PC-9 (cell line): ENCODE data around the gene DDX52. TPM values are rescaled to one million over a fixed set of nuclear protein-coding genes. Genes with fewer than 3 reads are reported as not detected.

Experiments used
- BruUV-seq: library from RNA; stranded (reverse); fragments of 400-500 nt; replicated peaks from 2 replicates; lab custom pipeline; 2021; lab: Mats Ljungman, UMichigan
- CTCF ChIA-PET: fragments of 300-600 bp; sonication (Branson Sonifier 250); formaldehyde crosslinking; loops from one replicate; lab custom pipeline; 2022; ENCODE audit warnings: antibody characterized with exemption; lab: Charles Lee
- POLR2A ChIA-PET: fragments of 300-600 bp; sonication (Branson Sonifier 250); formaldehyde crosslinking; loops from one replicate; lab custom pipeline; 2022; ENCODE audit warnings: antibody characterized with exemption; ENCODE audit not compliant: unreplicated experiment; lab: Charles Lee
- DNase-seq, 2 experiments: peaks; one replicate each; pipeline versions ENCODE4 v3.0.0 to v3.0.0-alpha.2; 2015 to 2022; ENCODE audit warnings: mixed read lengths in 1 of 2
- H2AFZ ChIP-seq: fragments of 200-600 bp; sonication (generic); 2 replicates; pipeline ENCODE4 v1.8.1; 2017; ENCODE audit warnings: antibody characterized with exemption
- H3F3A ChIP-seq: fragments of 200-600 bp; sonication (generic); 2 replicates; pipeline ENCODE4 v1.8.1; 2017; ENCODE audit warnings: antibody characterized with exemption, mild to moderate bottlenecking, low read depth; ENCODE audit not compliant: insufficient read depth
- H3K27ac ChIP-seq: fragments of 200-600 bp; sonication (generic); 2 replicates; pipeline ENCODE4 v1.6.1; 2016; ENCODE audit warnings: mixed run types
- H3K27me3 ChIP-seq: fragments of 200-600 bp; sonication (generic); 2 replicates; pipeline ENCODE4 v1.6.1; 2016; ENCODE audit warnings: low read depth, mixed run types; ENCODE audit not compliant: insufficient read depth
- H3K36me3 ChIP-seq: fragments of 200-600 bp; sonication (generic); 2 replicates; pipeline ENCODE4 v1.6.1; 2016; ENCODE audit warnings: low read depth, mixed run types
- H3K4me1 ChIP-seq: fragments of 200-600 bp; sonication (generic); replicated peaks from 2 replicates; pipeline ENCODE4 v1.6.1; 2016; ENCODE audit warnings: mixed run types; ENCODE audit not compliant: insufficient read depth
- H3K4me2 ChIP-seq: fragments of 200-600 bp; sonication (generic); 2 replicates; pipeline ENCODE4 v1.6.1; 2017; ENCODE audit warnings: mixed run types
- H3K4me3 ChIP-seq: fragments of 200-600 bp; sonication (generic); 2 replicates; pipeline ENCODE4 v1.6.1; 2016; ENCODE audit warnings: mixed run types
- H3K79me2 ChIP-seq: fragments of 200-600 bp; sonication (generic); 2 replicates; pipeline ENCODE4 v1.6.1; 2017; ENCODE audit warnings: low read depth, mixed run types
- H3K9me2 ChIP-seq: fragments of 200-600 bp; sonication (generic); 2 replicates; pipeline ENCODE4 v1.8.1; 2017; ENCODE audit warnings: mild to moderate bottlenecking; ENCODE audit not compliant: insufficient read depth
- H3K9me3 ChIP-seq: fragments of 200-600 bp; sonication (generic); 2 replicates; pipeline ENCODE4 v1.8.1; 2016; ENCODE audit warnings: low read depth; ENCODE audit not compliant: insufficient read depth
- H4K20me1 ChIP-seq: fragments of 200-600 bp; sonication (generic); 2 replicates; pipeline ENCODE4 v1.8.1; 2017; ENCODE audit not compliant: insufficient read depth
- EZH2 ChIP-seq: fragments of 200-600 bp; sonication (generic); IDR thresholded peaks from 2 replicates; pipeline ENCODE4 v1.8.0; 2017; ENCODE audit warnings: antibody characterized with exemption, low read depth
- intact Hi-C: fragments of 100-400 bp; cut with micrococcal nuclease; formaldehyde crosslinking; loops from one replicate; pipeline ENCODE4 v1.10.0; 2022; ENCODE audit not compliant: unreplicated experiment
- total RNA-seq: library from RNA; stranded (reverse); gene quantifications from 2 replicates; pipeline ENCODE4 v1.2.3, GENCODE V29; 2021
- TF ChIP-seq, protein P1 (sequence below): fragments of 200-600 bp; sonication (generic); conservative IDR thresholded peaks from 2 replicates; pipeline ENCODE4 v1.6.1; 2017; ENCODE audit warnings: mixed run types, antibody characterized with exemption, mild to moderate bottlenecking, moderate library complexity

Gene DDX52
- total RNA-seq, 1 experiment from 2014 or later = 31.8 TPM

DNA sequence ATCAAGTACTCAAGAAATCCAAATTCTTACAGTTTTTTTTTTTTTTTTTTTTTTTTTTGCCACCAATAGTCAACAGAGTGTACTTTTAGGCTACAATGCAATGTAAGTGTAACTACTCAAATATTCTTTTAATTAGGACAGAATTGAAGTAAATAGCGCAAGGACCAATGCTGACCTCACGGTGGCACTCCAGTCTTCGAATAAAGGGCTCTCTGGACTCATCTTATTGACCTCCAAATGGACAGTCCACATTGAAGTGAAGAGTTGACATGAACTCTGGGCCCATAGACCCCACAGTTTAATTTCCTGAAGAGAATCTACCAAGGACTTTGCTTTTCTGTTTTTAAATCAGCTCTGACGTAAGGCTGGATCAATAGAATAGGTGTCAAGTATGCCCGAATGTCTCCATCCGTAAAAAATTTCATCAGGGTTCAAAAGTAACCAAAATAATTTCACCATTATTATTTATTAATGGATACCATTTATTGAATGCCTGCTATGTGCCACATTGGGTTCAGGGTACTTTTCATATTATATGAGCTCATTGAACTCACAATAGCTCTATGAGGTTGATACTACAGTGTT, 7.3 kb upstream of the DDX52 start:
- ChIA-PET POLR2A (no interaction called here), CTCF (interaction anchor here (0.6 to 1.5 kb wide), 5 partner anchors 80 to 929 kb away, joined by 5 to 22 read pairs (median 6); no protein-coding TSS in a partner anchor)
- H2AFZ ChIP-seq = no peak overlapping the region
- no peaks in the 10 kb centered on the region for H3F3A ChIP-seq
- H3K27me3 ChIP-seq = no peaks in the 10 kb centered on the region
- intact Hi-C loops = loop anchor here (1.0 kb wide), 2 partner anchors 121 to 166 kb away; no protein-coding TSS in a partner anchor
- H3K79me2 ChIP-seq = no peaks in the 10 kb centered on the region
- no peaks in the 10 kb centered on the region for H3K9me2 ChIP-seq
- H3K9me3 ChIP-seq = no peaks in the 10 kb centered on the region
- BruUV-seq = no TSS peak
- H4K20me1 ChIP-seq = no peaks in the 10 kb centered on the region
- no peak overlapping the region for H3K4me2 ChIP-seq
- H3K4me1 ChIP-seq = peaks cover 11% of the 10 kb centered on the region
- H3K36me3 ChIP-seq = no peaks in the 10 kb centered on the region
- peak; percentile 19 to 48 for DNase-seq
- no peak for TF ChIP-seq EZH2
- TF ChIP-seq, protein P1, sequence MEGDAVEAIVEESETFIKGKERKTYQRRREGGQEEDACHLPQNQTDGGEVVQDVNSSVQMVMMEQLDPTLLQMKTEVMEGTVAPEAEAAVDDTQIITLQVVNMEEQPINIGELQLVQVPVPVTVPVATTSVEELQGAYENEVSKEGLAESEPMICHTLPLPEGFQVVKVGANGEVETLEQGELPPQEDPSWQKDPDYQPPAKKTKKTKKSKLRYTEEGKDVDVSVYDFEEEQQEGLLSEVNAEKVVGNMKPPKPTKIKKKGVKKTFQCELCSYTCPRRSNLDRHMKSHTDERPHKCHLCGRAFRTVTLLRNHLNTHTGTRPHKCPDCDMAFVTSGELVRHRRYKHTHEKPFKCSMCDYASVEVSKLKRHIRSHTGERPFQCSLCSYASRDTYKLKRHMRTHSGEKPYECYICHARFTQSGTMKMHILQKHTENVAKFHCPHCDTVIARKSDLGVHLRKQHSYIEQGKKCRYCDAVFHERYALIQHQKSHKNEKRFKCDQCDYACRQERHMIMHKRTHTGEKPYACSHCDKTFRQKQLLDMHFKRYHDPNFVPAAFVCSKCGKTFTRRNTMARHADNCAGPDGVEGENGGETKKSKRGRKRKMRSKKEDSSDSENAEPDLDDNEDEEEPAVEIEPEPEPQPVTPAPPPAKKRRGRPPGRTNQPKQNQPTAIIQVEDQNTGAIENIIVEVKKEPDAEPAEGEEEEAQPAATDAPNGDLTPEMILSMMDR = peak; percentile 68
- H3K4me3 ChIP-seq = no peak overlapping the region
- H3K27ac ChIP-seq = no peak overlapping the region

DNA sequence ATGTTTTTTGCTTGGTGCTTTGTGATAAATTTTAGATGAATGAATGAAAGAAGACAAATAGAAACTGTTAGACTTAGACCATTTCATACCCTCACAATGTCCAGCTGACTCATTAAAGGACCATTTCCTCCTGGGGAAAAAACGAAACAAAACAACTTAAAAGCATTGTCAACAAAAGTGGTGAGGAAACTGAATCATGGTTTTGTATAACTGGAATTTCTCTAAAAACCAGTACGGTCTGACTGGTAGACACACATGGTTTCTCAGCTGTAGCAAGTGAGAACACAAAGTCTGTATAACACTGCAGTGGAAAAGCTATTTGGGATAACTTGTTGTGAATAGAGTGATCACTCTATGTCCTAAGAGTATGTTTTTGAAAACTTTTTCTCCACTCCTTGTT, 5.3 kb upstream of the DDX52 start:
- Histone ChIP-seq H3K9me3 (no peaks in the 10 kb centered on the region), H3K4me3 (no peak overlapping the region), H3K79me2 (no peaks in the 10 kb centered on the region), H3K27ac (no peak overlapping the region), H3K9me2 (no peaks in the 10 kb centered on the region), H4K20me1 (no peaks in the 10 kb centered on the region), H3F3A (no peaks in the 10 kb centered on the region), H3K27me3 (no peaks in the 10 kb centered on the region), H3K4me2 (peak overlapping the region; percentile 34), H3K4me1 (peaks cover 16% of the 10 kb centered on the region), H2AFZ (peak overlapping the region; percentile 58), H3K36me3 (no peaks in the 10 kb centered on the region)
- TF ChIP-seq, protein P1 = no peak
- no TSS peak for BruUV-seq
- DNase-seq = peak in 1 of 2 experiments; percentile 51
- intact Hi-C loops = no loop called here
- POLR2A ChIA-PET = interaction anchor here (0.7 kb wide), 1 partner anchor 137 kb away, joined by 4 read pairs; no protein-coding TSS in a partner anchor
- CTCF ChIA-PET = interaction anchor here (0.6 kb wide), 1 partner anchor 167 kb away, joined by 5 read pairs; no protein-coding TSS in a partner anchor

DNA sequence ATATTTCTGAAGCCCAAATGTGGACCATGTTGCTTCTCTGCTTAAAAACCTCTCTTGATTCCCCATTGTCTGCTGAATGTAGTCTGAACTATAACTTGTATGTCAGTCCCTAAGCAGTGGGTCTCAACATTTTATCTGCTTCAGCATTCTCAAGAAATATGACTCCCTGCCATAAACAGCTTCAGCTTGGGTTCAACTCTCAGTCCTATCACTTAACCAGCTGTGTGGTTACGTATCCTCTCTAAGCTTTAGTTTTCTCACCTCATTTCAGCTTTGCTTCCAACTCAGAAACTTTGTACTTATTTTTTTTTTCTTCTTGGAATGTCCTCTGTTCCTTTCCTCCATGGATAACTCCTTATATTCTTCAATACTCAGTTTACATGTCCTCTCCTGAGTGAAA, 4.6 kb upstream of the DDX52 start:
- H3K4me1 ChIP-seq = peaks cover 16% of the 10 kb centered on the region
- H3K9me3 ChIP-seq = no peaks in the 10 kb centered on the region

More for the DNA sequence above, 4.6 kb upstream of the DDX52 start:
- no TSS peak for BruUV-seq
- Histone ChIP-seq H3K36me3 (no peaks in the 10 kb centered on the region), H3K4me3 (no peak overlapping the region), H3K27ac (no peak overlapping the region), H3K27me3 (no peaks in the 10 kb centered on the region), H3K79me2 (peaks cover 3% of the 10 kb centered on the region), H3F3A (no peaks in the 10 kb centered on the region), H3K4me2 (no peak overlapping the region), H2AFZ (no peak overlapping the region), H4K20me1 (no peaks in the 10 kb centered on the region), H3K9me2 (no peaks in the 10 kb centered on the region)
- POLR2A ChIA-PET = no interaction called here
- no peak for DNase-seq
- intact Hi-C loops = no loop called here
- TF ChIP-seq, protein P1 = no peak
- no peak for TF ChIP-seq EZH2
- CTCF ChIA-PET = no interaction called here
